ENCODE results near the gene AGPS.

DNA sequence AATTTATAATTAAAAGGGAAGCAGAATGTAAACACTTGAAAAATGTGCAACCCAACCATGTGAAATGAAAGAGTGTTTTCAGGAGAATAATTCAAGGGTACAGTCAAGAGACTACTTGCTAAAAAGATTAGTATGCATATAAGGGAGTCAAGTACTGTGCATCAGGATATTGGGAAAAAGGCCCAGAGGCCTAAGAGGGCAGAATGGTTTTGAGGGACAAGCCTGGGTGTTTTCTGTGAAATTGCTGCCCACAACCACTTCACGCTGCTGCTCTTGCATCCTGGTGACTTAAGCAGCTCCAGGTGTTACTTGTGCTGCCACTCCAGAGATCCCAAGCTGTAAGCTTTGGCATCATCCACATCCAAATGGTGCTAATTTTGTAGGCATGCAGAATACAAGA lies 165.2 kb downstream of the AGPS start:
- TF ChIP-seq, protein P1, sequence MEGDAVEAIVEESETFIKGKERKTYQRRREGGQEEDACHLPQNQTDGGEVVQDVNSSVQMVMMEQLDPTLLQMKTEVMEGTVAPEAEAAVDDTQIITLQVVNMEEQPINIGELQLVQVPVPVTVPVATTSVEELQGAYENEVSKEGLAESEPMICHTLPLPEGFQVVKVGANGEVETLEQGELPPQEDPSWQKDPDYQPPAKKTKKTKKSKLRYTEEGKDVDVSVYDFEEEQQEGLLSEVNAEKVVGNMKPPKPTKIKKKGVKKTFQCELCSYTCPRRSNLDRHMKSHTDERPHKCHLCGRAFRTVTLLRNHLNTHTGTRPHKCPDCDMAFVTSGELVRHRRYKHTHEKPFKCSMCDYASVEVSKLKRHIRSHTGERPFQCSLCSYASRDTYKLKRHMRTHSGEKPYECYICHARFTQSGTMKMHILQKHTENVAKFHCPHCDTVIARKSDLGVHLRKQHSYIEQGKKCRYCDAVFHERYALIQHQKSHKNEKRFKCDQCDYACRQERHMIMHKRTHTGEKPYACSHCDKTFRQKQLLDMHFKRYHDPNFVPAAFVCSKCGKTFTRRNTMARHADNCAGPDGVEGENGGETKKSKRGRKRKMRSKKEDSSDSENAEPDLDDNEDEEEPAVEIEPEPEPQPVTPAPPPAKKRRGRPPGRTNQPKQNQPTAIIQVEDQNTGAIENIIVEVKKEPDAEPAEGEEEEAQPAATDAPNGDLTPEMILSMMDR (conservative IDR thresholded peaks at IDR 0.05; ENCODE audit: low read depth, low read length), result no peak
- no peak for TF ChIP-seq EZH2 (IDR thresholded peaks at IDR 0.05; ENCODE audit: borderline replicate concordance, low read depth, low read length, poor library complexity, severe bottlenecking)
